Motor neuron (in vitro differentiated cells): ENCODE data around the gene GSTM5. TPM values are rescaled to one million over a fixed set of nuclear protein-coding genes. Genes with fewer than 3 reads are reported as not detected.

ENCODE experiments used
- total RNA-seq, 8 experiments: library from RNA; unstranded; fragments of 300-600 nt; gene quantifications; 2 replicates each; pipeline versions ENCODE4 v1.2.3 to v1.2.4, GENCODE V29; 2022

Gene GSTM5
- total RNA-seq, 8 experiments from 2014 or later = 0.05 to 2.9 (median 0.82) TPM; not detected in 1

Other genes starting within 250 kb of the GSTM5 start
- 1 to 10 TPM in 2 of 8 experiments, under 1 TPM in 6; 0.11 to 2.2 (median 0.81) TPM for gene SYPL2, start 245.7 kb upstream of the GSTM5 start, total RNA-seq
- gene ATXN7L2, start 228.3 kb upstream of the GSTM5 start, total RNA-seq = 10 to 100 TPM in 4 of 8 experiments, 1 to 10 TPM in 4; 3.7 to 20.1 (median 9.8) TPM
- 10 to 100 TPM in 2 of 8 experiments, 1 to 10 TPM in 6; 5.8 to 12.6 (median 7.5) TPM for gene CYB561D1, start 218.2 kb upstream of the GSTM5 start, total RNA-seq
- gene AMIGO1, start 202.5 kb upstream of the GSTM5 start, total RNA-seq = 10 to 100 TPM in 1 of 8 experiments, 1 to 10 TPM in 7; 3.5 to 11.5 (median 6.7) TPM
- 1 to 10 TPM in 6 of 8 experiments, under 1 TPM in 2; 0.56 to 5.8 (median 2.6) TPM for gene GPR61, start 172.4 kb upstream of the GSTM5 start, total RNA-seq
- gene GNAI3, start 163.6 kb upstream of the GSTM5 start, total RNA-seq = 10 to 100 TPM in 7 of 8 experiments, 1 to 10 TPM in 1; 8.8 to 15.5 (median 13.9) TPM
- gene GNAT2, start 92.6 kb upstream of the GSTM5 start, total RNA-seq = not detected
- gene AMPD2, start 92.4 kb upstream of the GSTM5 start, total RNA-seq = 100 to 1,000 TPM in 1 of 8 experiments, 10 to 100 TPM in 7; 46.3 to 100 (median 61.3) TPM
- 10 to 100 TPM in 3 of 8 experiments, 1 to 10 TPM in 5; 6.5 to 46.1 (median 9.1) TPM for gene GSTM4, start 56.2 kb upstream of the GSTM5 start, total RNA-seq
- 100 to 1,000 TPM in 2 of 8 experiments, 10 to 100 TPM in 6; 18.6 to 116 (median 28.1) TPM for gene GSTM2, start 44.2 kb upstream of the GSTM5 start, total RNA-seq
- gene GSTM1, start 24.4 kb upstream of the GSTM5 start, total RNA-seq = 1 to 10 TPM in 3 of 8 experiments, not detected in 5; 2.6 to 5.2 (median 3.7) TPM
- gene GSTM3, start 28.8 kb downstream of the GSTM5 start, total RNA-seq = 100 to 1,000 TPM in 3 of 8 experiments, 10 to 100 TPM in 5; 61.8 to 639 (median 82.1) TPM
- 1 to 10 TPM in 2 of 8 experiments, not detected in 6; 1.0 to 3.1 TPM for gene EPS8L3, start 51.7 kb downstream of the GSTM5 start, total RNA-seq
- 10 to 100 TPM in 4 of 8 experiments, 1 to 10 TPM in 4; 1.2 to 27.1 (median 9.1) TPM for gene CSF1, start 198.6 kb downstream of the GSTM5 start, total RNA-seq